Suppressor macrophage treated with lipopolysaccharide for 1 hour (primary cell): Measurements from ENCODE around the gene IL24.
"Not testable (repeated sequence)": the region's sequence is repeated elsewhere in the genome, so short reads cannot be mapped to it uniquely, and the experiment has no call there.

ENCODE experiments used
- DNase-seq, 3 donors: peaks; one replicate each; pipeline ENCODE4 v3.0.0-alpha.2; 2020 to 2022

IL24 gene

GRCh38 chr1:206905295-206906164 is 8.3 kb downstream of the IL24 start:
- DNase-seq: no peak

DNA sequence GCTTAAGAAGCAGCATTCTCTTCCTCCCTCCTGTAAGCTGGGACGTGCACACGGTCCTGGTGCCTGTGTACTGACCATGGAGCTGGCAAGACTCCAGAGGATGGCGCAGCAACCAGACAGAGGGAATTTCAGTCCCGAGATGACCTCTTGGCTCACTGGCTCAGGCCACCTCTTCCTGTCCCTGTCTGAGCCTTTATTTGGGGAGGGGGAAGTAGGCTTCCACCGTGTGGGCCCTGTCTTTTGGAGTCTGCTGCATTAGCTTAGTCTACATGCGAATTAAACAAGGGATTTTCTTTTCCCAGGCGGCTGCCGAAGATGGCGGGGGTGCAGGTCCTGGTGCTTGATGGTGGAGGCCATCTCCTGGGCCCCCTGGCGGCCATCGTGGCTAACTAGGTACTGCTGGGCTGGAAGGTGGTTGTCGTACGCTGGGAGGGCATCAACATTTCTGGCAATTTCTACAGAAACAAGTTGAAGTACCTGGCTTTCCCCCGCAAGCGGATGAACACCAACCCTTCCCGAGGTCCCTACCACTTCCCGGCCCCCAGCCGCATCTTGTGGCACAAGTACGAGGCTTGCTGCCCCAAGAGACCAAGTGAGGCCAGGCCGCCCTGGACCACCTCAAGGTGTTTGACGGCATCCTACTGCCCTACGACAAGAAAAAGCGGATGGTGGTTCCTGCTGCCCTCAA is 10.2 kb downstream of the IL24 start:
- no peak for DNase-seq

DNA sequence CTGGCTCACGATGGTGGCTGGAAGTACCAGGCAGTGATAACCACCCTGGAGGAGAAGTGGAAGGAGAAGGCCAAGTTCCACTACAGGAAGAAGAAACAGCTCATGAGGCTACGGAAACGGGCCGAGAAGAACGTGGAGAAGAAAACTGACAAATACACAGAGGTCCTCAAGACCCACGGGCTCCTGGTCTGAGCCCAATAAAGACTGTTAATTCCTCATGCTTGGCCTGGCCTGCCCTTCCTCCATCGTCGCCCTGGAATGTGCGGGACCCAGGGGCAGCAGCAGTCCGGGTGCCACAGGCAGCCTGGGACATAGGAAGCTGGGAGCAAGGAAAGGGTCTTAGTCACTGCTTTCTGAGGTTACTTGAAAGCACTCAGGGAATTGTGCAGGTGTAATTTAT is 10.8 kb downstream of the IL24 start:
- DNase-seq: no peak

- peak in 1 of 3 donors; percentile 52 for DNase-seq
Observed at GRCh38 chr1:206909161-206909882, 12.1 kb downstream of the IL24 start.

- no peak for DNase-seq
Observed at GRCh38 chr1:206909883-206910318, 12.7 kb downstream of the IL24 start.

DNA sequence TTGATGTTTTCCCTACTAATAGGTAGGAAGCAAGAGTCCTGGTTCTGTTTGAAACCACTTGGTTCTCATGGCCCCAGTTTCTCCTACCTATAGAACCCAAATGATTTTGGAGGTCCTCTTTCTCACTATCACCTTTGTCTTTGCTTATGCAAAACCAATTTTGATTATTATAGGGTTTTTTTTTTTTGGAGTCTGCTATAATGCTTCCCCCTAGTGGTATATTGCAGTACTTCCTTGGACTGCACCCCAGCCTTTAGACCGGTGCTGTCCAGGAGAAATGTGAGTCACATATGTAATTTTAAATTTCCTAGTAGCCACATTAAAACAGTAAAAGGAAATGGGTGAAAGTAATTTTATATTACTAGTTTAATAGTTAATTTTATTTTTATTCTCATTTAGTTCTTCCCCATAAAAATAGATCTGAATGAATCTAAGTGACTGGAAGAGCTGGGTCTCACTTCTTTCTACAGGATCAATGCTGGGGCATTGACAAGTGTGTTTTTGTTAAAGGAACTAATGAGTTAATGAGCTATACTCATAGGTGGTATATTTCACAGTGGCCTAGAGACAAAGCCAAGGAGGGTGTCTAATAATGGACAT is 13.9 kb downstream of the IL24 start:
- DNase-seq: peak; percentile 78 to 83 (median 79)

DNA sequence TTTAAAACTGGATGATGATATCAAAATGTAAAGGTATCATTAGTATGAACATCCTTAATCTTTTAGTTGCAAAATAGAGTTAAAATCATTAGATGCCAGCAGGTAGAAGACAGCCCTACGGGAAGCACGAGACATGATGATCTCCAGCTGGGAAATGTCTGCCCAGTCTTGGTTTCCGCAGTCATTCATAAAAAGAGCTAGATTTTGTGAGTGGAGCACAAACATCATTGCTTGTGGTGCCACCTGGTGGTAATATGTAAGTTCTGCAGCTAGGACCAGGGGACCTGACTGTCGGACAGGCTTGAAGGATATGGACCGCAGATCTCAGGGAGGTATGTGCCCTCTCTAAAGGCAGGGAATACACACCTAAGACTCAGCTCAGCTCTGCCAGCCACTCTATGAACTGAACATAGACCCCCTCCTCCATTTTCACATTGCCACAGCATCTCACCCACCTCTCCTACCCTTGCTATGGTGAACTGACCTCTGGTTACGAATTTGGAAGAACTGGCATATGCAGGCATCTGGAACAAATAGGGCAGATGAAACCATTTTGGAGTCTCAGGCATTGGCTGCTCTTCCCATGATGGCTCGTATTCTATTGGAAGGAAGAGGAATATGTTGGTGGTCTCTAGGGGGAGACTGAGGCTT is 15.3 kb downstream of the IL24 start:
- DNase-seq: peak; percentile 83 to 93 (median 90)

- DNase-seq: no peak
Observed at GRCh38 chr1:206913766-206914537, 16.7 kb downstream of the IL24 start.

GRCh38 chr1:206915030-206915735 is 17.9 kb downstream of the IL24 start:
- DNase-seq: no peak

GRCh38 chr1:206916000-206916709 is 18.9 kb downstream of the IL24 start:
- DNase-seq: no peak

GRCh38 chr1:206918076-206918475 is 20.8 kb downstream of the IL24 start:
- DNase-seq: no peak

DNA sequence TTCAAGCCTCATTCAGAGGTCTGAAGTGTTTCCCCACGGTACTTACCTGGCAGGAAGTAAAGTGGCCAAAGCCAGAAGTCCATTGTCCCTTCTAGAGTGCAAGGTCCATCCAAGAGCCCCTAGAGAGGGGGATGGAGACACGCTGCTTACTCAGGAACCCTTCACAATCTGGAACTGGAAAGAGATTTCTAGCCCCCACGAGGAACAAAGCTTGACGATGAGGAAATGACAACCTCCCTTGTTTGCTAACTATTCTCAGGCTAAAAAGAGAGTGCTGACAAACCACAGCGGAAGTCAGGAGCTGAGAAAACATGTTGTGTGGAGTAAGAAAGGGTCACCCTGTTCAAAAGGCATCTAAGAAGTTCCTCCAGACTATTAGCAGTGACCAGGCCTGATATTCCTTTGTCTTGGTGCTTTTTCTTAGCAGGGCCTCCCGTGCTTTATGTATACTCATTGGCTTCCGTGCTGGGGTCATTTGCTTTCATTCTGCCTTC is 24.6 kb downstream of the IL24 start, which contains the start of gene FCMR:
TSS of gene FCMR (minus strand) at position 170 of the 494 bp plus-strand sequence. CDS start at position 83, 87 bp downstream.
- peak; percentile 75 to 81 (median 78) for DNase-seq

GRCh38 chr1:206922524-206922923 is 25.3 kb downstream of the IL24 start:
- DNase-seq: no peak

DNA sequence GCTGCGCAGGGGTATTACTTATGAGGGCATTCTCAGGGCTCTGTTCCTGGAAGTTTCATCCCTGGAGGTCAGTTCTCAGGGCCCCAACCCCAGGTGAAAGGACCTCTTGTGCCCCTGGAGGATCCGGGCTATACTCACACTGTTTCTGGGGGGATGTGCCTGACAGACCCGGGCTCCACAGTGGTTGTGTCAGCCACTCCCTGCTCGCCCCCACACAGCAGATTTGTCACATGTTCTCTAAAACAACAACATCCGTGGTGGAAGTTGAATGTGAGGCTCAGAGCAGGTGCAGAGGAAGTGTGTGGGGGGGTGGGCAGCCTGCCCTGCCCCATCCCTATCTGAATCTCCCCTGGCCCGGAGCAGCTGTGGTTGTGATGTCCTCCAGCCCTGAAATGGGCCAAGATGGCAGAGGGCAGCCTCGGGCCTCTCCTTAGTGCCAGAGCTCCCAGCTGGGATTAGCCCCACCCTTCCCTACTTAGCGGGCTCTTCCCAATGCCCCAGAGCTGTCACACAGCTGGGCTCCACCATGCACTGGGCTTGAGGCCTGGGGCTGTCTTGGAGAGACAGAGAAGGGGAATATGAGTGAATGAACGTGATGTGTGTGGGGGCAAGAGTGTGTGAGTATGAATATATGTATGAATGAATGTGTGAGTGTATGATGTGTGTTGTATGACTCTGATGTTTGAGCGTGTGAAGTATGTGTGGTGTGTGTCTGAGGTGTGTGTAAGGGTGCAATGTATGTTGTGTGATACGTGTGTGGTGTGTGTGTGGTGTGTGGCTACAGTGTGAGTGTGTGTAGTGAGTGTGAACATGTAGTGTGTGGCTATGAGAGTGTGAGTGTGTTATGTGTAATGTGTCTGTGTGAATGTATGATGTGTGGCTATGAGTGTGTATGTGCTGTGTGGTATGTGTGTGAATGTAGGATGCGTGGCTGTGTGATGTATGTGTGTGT is 26.0 kb downstream of the IL24 start:
- peak in 2 of 3 donors; percentile 48 to 49 for DNase-seq

DNA sequence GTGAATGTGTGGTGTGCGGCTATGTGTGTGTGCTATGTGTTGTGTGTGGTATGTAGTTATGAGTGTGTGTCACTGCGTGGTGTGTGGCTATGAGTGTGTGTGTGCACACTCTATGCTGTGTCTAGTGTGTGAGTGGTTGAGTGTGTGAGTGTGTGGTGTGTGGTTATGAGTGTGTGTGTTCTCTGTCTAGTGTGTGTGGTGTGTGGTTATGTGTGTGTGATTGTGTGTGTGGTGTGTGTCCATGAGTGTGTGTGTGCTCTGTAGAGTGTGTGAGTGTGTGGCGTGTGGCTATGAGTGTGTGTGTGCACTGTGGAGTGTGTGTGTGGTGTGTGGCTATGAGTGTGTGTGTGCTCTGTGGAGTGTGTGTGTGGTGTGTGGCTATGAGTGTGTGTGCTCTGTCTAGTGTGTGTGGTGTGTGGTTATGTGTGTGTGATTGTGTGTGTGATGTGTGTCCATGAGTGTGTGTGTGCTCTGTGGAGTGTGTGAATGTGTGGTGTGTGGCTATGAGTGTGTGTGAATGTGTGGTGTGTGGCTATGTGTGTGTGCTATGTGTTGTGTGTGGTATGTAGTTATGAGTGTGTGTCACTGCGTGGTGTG is 26.8 kb downstream of the IL24 start:
- not testable (repeated sequence) for DNase-seq

DNA sequence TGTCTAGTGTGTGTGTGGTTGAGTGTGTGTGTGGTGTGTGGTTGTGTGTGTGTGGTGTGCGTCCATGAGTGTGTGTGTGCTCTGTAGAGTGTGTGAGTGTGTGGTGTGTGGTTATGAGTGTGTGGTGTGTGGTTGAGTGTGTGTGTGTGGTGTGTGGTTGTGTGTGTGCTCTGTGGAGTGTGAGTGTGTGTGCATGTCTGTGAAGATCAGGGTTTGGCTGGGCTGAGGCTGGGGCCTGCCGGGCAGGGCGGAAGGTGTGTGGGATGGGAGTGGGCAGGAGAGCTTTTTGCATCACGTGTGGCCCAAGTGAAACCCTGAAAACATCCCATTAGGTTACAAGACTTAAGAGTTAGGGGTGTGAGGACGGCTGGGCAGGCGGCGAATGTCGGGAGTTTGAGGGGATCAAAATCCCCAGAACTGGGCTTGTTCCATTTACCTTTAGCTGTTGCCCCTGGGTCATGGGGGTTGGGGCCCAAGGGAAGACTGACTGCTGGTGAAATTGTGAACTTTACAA is 27.4 kb downstream of the IL24 start:
- DNase-seq: peak in 2 of 3 donors; percentile 33 to 44

DNA sequence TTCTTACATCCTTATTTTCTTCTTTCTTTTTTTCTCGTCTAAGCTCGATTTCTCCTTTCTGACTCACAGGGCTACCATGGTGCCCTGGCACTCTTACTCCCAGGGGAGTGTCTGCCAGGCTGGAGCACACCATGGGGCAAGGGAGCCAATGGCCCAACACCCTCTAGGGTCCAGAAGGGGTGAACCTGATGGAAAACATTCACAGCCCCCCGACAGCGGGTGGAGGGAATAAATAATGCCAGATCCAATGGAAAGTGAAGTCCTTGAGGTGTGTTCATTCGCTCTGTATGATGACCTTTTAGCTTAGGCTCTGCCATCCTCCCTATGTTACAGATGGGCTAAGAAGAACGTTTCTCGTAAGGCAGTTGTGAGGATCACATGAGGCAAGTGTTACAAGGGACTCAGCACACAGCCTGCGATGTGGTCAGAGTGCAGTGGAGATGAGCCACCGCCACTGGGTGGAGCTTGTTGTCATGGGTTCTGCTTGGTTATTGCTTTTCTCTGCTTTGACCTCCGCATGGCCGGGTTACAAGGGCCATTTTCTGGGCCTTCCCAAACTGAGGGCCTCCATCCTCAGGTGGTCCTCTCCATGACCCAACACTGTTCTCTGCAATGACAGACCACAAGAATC is 28.0 kb downstream of the IL24 start:
- DNase-seq: peak; percentile 90 to 93 (median 90)
